ENCODE results near the gene KCNQ5. TPM values are rescaled to one million over a fixed set of nuclear protein-coding genes. Genes with fewer than 3 reads are reported as not detected.

The KCNQ5 gene
- total RNA-seq, 1 experiment from 2014 or later, result 2.0 TPM

GRCh38 chr6:72758901-72759300 lies 137.0 kb downstream of the KCNQ5 start (continued):
- TF ChIP-seq CDX4 (CRISPR knock-in tag; IDR thresholded peaks at IDR 0.05; ENCODE audit: borderline replicate concordance) (no peak), NFYB (CRISPR knock-in tag; conservative IDR thresholded peaks at IDR 0.05; ENCODE audit: low read depth) (no peak), TCF7 (CRISPR knock-in tag; IDR thresholded peaks at IDR 0.05; ENCODE audit: low read depth) (no peak), GABPB1 (CRISPR knock-in tag; IDR thresholded peaks at IDR 0.05) (no peak), NFATC4 (CRISPR knock-in tag; IDR thresholded peaks at IDR 0.05) (no peak), NFE2L1 (CRISPR knock-in tag; IDR thresholded peaks at IDR 0.05) (no peak), SOX15 (CRISPR knock-in tag; IDR thresholded peaks at IDR 0.05) (no peak)
- TF ChIP-seq, protein P1, sequence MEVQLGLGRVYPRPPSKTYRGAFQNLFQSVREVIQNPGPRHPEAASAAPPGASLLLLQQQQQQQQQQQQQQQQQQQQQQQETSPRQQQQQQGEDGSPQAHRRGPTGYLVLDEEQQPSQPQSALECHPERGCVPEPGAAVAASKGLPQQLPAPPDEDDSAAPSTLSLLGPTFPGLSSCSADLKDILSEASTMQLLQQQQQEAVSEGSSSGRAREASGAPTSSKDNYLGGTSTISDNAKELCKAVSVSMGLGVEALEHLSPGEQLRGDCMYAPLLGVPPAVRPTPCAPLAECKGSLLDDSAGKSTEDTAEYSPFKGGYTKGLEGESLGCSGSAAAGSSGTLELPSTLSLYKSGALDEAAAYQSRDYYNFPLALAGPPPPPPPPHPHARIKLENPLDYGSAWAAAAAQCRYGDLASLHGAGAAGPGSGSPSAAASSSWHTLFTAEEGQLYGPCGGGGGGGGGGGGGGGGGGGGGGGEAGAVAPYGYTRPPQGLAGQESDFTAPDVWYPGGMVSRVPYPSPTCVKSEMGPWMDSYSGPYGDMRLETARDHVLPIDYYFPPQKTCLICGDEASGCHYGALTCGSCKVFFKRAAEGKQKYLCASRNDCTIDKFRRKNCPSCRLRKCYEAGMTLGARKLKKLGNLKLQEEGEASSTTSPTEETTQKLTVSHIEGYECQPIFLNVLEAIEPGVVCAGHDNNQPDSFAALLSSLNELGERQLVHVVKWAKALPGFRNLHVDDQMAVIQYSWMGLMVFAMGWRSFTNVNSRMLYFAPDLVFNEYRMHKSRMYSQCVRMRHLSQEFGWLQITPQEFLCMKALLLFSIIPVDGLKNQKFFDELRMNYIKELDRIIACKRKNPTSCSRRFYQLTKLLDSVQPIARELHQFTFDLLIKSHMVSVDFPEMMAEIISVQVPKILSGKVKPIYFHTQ (CRISPR knock-in tag; IDR thresholded peaks at IDR 0.05), result no peak
- TF ChIP-seq, protein P2, sequence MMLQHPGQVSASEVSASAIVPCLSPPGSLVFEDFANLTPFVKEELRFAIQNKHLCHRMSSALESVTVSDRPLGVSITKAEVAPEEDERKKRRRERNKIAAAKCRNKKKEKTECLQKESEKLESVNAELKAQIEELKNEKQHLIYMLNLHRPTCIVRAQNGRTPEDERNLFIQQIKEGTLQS (CRISPR knock-in tag; conservative IDR thresholded peaks at IDR 0.05), result no peak

DNA sequence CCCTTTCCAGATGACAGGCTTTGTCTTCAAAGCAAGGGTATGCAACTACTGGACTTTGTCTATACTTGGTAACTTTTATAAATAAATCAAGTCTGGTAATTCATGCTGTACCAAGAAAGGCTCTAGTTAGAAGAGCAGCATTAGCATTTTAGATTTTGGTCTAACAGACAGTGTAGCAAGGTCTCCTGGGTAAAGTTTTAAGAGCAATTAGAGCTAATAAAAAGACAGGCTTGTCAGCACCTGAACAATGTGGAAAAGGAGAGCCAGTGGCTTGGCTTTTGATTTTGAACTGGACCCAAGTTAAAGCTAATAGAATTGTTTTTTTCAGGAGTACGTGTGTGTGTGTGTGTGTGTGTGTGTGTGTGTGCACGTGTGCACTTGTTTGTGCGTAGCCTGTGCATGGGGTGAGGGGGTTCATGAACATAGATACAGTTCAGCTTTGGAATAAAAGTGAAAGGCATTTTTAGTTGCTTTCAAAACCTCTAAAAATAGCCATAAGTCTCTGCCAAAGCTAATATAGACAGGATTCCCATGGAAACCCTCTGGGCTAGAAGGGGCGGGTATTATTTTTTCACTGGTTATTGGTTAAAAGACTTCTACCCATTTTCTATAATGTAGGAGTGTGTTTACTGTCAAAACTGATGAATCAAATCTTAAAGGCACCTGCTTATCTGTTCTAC lies 138.4 kb downstream of the KCNQ5 start:
- ChIA-PET CTCF (no interaction called here), POLR2A (no interaction called here)
- no peaks in the 10 kb centered on the region for H3K27me3 Mint-ChIP-seq (ENCODE audit: low read depth)
- TF ChIP-seq PRRX2 (CRISPR knock-in tag; IDR thresholded peaks at IDR 0.05), result no peak
- TF ChIP-seq OVOL2 (CRISPR knock-in tag; IDR thresholded peaks at IDR 0.05; ENCODE audit: borderline replicate concordance), result no peak
- no peak for TF ChIP-seq GRHL2 (CRISPR knock-in tag; IDR thresholded peaks at IDR 0.05; ENCODE audit: insufficient replicate concordance, severe bottlenecking)
- no peak for TF ChIP-seq ZNF219 (CRISPR knock-in tag; IDR thresholded peaks at IDR 0.05; ENCODE audit: borderline replicate concordance)
- TF ChIP-seq SMAD4 (CRISPR knock-in tag; IDR thresholded peaks at IDR 0.05), result no peak
- no peak for DNase-seq (ENCODE audit: low spot score)
- H3K4me1 Mint-ChIP-seq, result peaks cover 12% of the 10 kb centered on the region
- H3K9me3 Mint-ChIP-seq, result no peaks in the 10 kb centered on the region
- ATAC-seq, result no peak
- H3K4me3 Mint-ChIP-seq, result no peak overlapping the region
- H3K36me3 Mint-ChIP-seq, result no peaks in the 10 kb centered on the region
- H3K27ac Mint-ChIP-seq, result no peak overlapping the region

DNA sequence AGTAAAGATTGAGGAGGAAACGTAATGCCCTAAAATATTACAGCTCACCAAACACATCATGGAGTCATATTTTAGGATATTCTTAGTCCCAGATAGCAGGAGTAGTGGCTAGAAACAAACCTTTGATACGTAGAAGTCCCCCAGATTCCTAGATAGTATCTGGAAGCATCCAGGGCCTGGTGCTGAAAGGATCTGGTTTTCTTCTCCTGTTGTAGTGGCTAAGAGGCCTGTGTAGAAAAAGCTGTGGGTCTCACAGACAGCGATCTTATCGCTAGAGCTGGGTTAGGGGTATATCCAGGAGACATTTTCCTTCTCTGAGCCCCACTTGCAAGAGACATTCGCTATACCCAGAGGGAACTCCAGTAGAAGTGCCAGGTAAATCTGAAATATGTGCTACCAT lies 139.9 kb downstream of the KCNQ5 start:
- Mint-ChIP-seq H3K4me3 (no peak overlapping the region), H3K9me3 (no peaks in the 10 kb centered on the region), H3K4me1 (no peaks in the 10 kb centered on the region), H3K27ac (0 out of 2 replicates have a peak overlapping the region, but pooled peaks have one; percentile 2), H3K36me3 (no peaks in the 10 kb centered on the region), H3K27me3 (ENCODE audit: low read depth) (no peaks in the 10 kb centered on the region)
- ChIA-PET POLR2A (no interaction called here), CTCF (no interaction called here)
- ATAC-seq (no peak), DNase-seq (ENCODE audit: low spot score) (no peak)
- TF ChIP-seq TEAD4 (CRISPR knock-in tag; IDR thresholded peaks at IDR 0.05), result no peak
- TF ChIP-seq, protein P3, sequence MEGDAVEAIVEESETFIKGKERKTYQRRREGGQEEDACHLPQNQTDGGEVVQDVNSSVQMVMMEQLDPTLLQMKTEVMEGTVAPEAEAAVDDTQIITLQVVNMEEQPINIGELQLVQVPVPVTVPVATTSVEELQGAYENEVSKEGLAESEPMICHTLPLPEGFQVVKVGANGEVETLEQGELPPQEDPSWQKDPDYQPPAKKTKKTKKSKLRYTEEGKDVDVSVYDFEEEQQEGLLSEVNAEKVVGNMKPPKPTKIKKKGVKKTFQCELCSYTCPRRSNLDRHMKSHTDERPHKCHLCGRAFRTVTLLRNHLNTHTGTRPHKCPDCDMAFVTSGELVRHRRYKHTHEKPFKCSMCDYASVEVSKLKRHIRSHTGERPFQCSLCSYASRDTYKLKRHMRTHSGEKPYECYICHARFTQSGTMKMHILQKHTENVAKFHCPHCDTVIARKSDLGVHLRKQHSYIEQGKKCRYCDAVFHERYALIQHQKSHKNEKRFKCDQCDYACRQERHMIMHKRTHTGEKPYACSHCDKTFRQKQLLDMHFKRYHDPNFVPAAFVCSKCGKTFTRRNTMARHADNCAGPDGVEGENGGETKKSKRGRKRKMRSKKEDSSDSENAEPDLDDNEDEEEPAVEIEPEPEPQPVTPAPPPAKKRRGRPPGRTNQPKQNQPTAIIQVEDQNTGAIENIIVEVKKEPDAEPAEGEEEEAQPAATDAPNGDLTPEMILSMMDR (IDR thresholded peaks at IDR 0.05), result no peak
- TF ChIP-seq, protein P4, sequence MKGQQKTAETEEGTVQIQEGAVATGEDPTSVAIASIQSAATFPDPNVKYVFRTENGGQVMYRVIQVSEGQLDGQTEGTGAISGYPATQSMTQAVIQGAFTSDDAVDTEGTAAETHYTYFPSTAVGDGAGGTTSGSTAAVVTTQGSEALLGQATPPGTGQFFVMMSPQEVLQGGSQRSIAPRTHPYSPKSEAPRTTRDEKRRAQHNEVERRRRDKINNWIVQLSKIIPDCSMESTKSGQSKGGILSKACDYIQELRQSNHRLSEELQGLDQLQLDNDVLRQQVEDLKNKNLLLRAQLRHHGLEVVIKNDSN (CRISPR knock-in tag; IDR thresholded peaks at IDR 0.05), result no peak
- TF ChIP-seq MLX (CRISPR knock-in tag; IDR thresholded peaks at IDR 0.05), result no peak
- no peak for TF ChIP-seq ZNF232 (CRISPR knock-in tag; IDR thresholded peaks at IDR 0.05)
- TF ChIP-seq, protein P5, sequence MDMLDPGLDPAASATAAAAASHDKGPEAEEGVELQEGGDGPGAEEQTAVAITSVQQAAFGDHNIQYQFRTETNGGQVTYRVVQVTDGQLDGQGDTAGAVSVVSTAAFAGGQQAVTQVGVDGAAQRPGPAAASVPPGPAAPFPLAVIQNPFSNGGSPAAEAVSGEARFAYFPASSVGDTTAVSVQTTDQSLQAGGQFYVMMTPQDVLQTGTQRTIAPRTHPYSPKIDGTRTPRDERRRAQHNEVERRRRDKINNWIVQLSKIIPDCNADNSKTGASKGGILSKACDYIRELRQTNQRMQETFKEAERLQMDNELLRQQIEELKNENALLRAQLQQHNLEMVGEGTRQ (CRISPR knock-in tag; IDR thresholded peaks at IDR 0.05), result no peak
- TF ChIP-seq, protein P6, sequence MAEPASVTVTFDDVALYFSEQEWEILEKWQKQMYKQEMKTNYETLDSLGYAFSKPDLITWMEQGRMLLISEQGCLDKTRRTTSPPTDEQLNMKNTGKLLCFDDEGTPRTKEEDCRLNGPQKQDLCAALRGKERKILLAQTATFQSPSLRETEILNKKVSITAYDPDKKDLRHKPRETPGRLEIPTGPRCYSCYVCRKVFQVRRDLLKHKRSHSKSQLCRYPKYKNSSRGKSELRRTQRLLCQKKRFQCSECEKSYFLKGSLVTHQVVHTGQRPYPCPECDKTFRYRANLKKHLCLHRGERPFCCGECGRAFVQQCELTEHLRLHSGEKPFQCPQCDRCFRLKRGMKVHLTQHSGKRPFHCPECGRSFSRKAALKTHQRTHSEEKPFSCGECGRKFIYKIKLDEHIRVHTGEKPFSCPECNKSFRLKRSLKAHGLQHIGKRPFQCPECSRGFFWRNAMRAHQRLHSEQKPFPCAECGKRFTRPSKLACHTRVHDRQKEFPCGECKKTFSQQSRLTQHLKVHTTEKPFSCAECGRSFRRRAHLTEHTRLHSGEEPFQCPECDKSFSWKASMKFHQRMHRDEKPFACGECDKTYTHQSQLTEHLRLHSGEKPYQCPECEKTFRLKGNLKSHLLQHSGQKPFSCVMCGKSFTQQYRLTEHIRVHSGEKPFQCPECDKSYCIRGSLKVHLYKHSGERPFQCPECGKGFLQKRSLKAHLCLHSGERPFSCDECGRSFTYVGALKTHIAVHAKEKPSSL (CRISPR knock-in tag; conservative IDR thresholded peaks at IDR 0.05), result no peak
- TF ChIP-seq JAZF1 (CRISPR knock-in tag; IDR thresholded peaks at IDR 0.05), result no peak
- TF ChIP-seq SMAD3 (CRISPR knock-in tag; IDR thresholded peaks at IDR 0.05; ENCODE audit: borderline replicate concordance), result no peak

Measured in WTC11 (cell line).